ENCODE data around the gene NPNT.

The NPNT gene

DNA sequence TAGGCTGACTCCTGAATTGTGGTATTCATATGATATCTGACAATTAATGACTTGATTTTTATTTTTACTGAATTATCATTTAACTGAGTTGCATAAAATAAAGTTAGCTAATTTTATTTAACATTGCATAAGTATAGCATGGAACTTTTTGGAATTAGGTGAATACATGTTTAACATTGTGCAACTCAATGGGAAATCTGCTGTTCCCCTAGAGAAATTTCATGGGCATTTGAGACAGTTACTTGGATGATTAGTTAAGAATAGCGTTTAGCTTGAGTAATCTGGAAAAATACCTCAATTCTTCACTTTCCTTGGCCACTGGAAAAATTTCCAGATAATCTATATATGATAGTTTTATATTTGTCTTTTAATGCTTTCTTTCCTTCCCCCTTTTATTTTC, 42.5 kb downstream of the NPNT start:
- H3K9me3 Mint-ChIP-seq, result no peaks in the 10 kb centered on the region
- intact Hi-C loops (cut with micrococcal nuclease), result no loop called here
- H3K4me3 Mint-ChIP-seq, result no peak overlapping the region
- no peaks in the 10 kb centered on the region for H3K4me1 Mint-ChIP-seq (ENCODE audit: low read depth)
- no peak overlapping the region for H3K27ac Mint-ChIP-seq
- no peaks in the 10 kb centered on the region for H3K27me3 Mint-ChIP-seq
- H3K36me3 Mint-ChIP-seq (ENCODE audit: low read depth), result no peaks in the 10 kb centered on the region

GRCh38 chr4:105943234-105943633, 48.0 kb downstream of the NPNT start:
- Mint-ChIP-seq H3K27me3 (no peaks in the 10 kb centered on the region), H3K9me3 (peaks cover 10% of the 10 kb centered on the region), H3K4me3 (no peak overlapping the region), H3K4me1 (ENCODE audit: low read depth) (no peaks in the 10 kb centered on the region), H3K36me3 (ENCODE audit: low read depth) (no peaks in the 10 kb centered on the region), H3K27ac (no peak overlapping the region)
- intact Hi-C loops (cut with micrococcal nuclease), result no loop called here

DNA sequence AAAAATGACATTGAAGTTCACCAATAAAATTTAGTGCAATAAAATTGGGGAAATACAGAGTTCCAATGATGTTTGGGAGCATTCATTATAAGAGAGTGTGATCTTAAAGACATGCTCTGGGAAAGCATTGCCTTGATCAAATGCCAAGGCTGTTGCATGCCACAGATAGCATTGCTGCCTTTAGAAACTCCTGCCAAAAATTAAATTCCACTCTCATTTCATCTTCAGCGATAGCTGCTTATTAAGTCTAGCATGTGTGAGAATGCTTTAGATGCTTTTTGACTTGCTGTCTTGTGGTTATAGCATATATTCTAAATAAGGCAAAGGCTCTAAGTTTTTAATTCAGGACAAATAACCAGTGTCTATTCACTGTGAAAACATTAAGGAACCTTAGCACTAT, 49.3 kb downstream of the NPNT start:
- H3K4me1 Mint-ChIP-seq (ENCODE audit: low read depth), result no peaks in the 10 kb centered on the region
- intact Hi-C loops (cut with micrococcal nuclease), result no loop called here
- H3K36me3 Mint-ChIP-seq (ENCODE audit: low read depth), result no peaks in the 10 kb centered on the region
- no peak overlapping the region for H3K27ac Mint-ChIP-seq
- H3K27me3 Mint-ChIP-seq, result no peaks in the 10 kb centered on the region
- H3K9me3 Mint-ChIP-seq, result peaks cover 10% of the 10 kb centered on the region
- no peak overlapping the region for H3K4me3 Mint-ChIP-seq

DNA sequence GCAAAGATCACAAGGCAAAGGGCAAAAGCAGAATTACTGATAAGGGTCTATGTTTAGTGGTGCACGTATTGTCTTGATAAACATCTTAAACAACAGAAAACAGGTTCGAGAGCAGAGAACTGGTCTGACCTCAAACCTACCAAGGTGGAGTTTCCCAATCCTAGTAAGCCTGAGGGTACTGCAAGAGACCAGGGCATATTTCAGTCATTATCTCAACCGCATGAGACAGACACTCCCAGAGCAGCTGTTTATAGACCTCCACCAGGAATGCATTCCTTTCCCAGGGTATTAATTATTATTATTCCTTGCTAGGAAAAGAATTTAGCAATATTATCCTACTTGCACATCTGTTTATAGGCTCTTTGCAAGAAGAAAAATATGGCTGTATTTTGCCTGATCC, 51.5 kb downstream of the NPNT start:
- no peaks in the 10 kb centered on the region for H3K4me1 Mint-ChIP-seq (ENCODE audit: low read depth)
- H3K9me3 Mint-ChIP-seq, result peaks cover 10% of the 10 kb centered on the region
- no peaks in the 10 kb centered on the region for H3K36me3 Mint-ChIP-seq (ENCODE audit: low read depth)
- intact Hi-C loops (cut with micrococcal nuclease), result no loop called here
- no peak overlapping the region for H3K27ac Mint-ChIP-seq
- H3K27me3 Mint-ChIP-seq, result no peaks in the 10 kb centered on the region
- no peak overlapping the region for H3K4me3 Mint-ChIP-seq

DNA sequence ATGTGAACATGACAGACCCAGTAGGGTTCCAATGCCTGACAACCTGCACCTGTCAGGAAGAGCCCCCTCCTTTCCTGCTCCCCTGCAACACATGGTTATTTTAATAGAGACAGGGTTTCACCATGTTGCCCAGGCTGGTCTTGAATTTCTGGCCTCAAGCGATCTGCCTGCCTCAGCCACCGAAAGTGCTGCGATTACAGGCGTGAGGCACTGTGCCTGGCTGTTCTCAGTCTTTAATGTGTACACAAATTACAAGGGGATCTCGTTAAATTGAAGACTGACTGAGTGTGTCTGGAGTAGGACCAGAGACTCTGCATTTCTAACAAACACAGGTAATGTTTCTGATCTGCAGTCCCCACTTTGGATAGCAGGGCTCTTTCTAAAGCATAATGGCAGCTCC, 55.4 kb downstream of the NPNT start:
- Mint-ChIP-seq H3K4me3 (no peak overlapping the region), H3K27ac (no peak overlapping the region), H3K4me1 (ENCODE audit: low read depth) (no peaks in the 10 kb centered on the region), H3K36me3 (ENCODE audit: low read depth) (no peaks in the 10 kb centered on the region), H3K27me3 (no peaks in the 10 kb centered on the region), H3K9me3 (peaks cover 10% of the 10 kb centered on the region)
- intact Hi-C loops (cut with micrococcal nuclease), result no loop called here

- no peaks in the 10 kb centered on the region for H3K36me3 Mint-ChIP-seq (ENCODE audit: low read depth)
- H3K27me3 Mint-ChIP-seq, result no peaks in the 10 kb centered on the region
- intact Hi-C loops (cut with micrococcal nuclease), result no loop called here
Measured at GRCh38 chr4:105951198-105951597, 55.9 kb downstream of the NPNT start.

DNA sequence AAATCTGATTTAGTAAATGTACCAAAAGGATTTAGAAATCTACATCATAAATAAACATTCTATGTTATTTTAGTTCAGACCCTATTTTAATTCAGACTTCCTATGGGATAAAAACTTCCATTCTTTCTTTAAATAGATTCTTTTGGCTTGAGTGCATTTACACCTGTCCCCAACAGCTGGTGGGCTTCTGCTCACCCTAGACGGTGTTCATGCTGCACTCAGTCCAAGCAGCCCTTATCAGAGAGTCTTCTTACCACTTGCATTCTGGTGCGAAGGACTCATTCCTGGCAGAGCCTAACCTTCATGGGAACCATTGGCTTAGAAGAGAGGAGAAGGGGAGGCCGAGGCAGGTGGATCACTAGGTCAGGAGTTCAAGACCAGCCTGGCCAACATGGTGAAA, 57.3 kb downstream of the NPNT start:
- no peaks in the 10 kb centered on the region for H3K4me1 Mint-ChIP-seq (ENCODE audit: low read depth)
- no peaks in the 10 kb centered on the region for H3K36me3 Mint-ChIP-seq (ENCODE audit: low read depth)
- no peaks in the 10 kb centered on the region for H3K9me3 Mint-ChIP-seq
- H3K27me3 Mint-ChIP-seq, result no peaks in the 10 kb centered on the region
- no peak overlapping the region for H3K4me3 Mint-ChIP-seq
- intact Hi-C loops (cut with micrococcal nuclease), result no loop called here
- H3K27ac Mint-ChIP-seq, result no peak overlapping the region

More at GRCh38 chr4:105951198-105951597, 55.9 kb downstream of the NPNT start:
- no peak overlapping the region for H3K27ac Mint-ChIP-seq
- no peaks in the 10 kb centered on the region for H3K4me1 Mint-ChIP-seq (ENCODE audit: low read depth)
- H3K9me3 Mint-ChIP-seq, result peaks cover 8% of the 10 kb centered on the region
- no peak overlapping the region for H3K4me3 Mint-ChIP-seq

DNA sequence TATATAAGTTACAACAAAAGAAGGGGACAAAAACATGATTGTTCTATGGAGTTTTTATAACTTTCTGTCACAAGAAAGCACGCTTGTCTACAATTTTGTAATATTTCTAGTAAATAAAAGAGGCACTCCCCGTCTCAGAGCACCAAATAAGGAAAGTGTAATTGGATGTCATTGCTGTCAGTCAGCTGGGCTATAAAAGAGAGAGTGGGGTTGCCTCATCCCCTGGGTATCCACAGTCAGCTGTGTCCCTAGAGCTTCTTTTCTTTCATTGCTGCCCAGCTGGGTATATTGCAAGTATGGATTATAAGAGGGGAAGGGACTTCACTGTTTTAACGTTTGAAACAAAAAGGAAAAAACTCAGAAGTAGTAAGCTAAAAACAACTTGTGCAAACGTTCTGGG, 61.3 kb downstream of the NPNT start:
- intact Hi-C loops (cut with micrococcal nuclease), result no loop called here
- H3K9me3 Mint-ChIP-seq, result no peaks in the 10 kb centered on the region
- H3K4me3 Mint-ChIP-seq, result no peak overlapping the region

GRCh38 chr4:105957680-105958079, 62.4 kb downstream of the NPNT start:
- no peak overlapping the region for H3K27ac Mint-ChIP-seq
- H3K4me3 Mint-ChIP-seq, result no peak overlapping the region
- H3K9me3 Mint-ChIP-seq, result no peaks in the 10 kb centered on the region
- intact Hi-C loops (cut with micrococcal nuclease), result no loop called here
- no peaks in the 10 kb centered on the region for H3K36me3 Mint-ChIP-seq (ENCODE audit: low read depth)
- H3K4me1 Mint-ChIP-seq (ENCODE audit: low read depth), result no peaks in the 10 kb centered on the region
- no peaks in the 10 kb centered on the region for H3K27me3 Mint-ChIP-seq

More for the DNA sequence above, 61.3 kb downstream of the NPNT start:
- Mint-ChIP-seq H3K4me1 (ENCODE audit: low read depth) (no peaks in the 10 kb centered on the region), H3K27me3 (no peaks in the 10 kb centered on the region), H3K36me3 (ENCODE audit: low read depth) (no peaks in the 10 kb centered on the region), H3K27ac (no peak overlapping the region)

DNA sequence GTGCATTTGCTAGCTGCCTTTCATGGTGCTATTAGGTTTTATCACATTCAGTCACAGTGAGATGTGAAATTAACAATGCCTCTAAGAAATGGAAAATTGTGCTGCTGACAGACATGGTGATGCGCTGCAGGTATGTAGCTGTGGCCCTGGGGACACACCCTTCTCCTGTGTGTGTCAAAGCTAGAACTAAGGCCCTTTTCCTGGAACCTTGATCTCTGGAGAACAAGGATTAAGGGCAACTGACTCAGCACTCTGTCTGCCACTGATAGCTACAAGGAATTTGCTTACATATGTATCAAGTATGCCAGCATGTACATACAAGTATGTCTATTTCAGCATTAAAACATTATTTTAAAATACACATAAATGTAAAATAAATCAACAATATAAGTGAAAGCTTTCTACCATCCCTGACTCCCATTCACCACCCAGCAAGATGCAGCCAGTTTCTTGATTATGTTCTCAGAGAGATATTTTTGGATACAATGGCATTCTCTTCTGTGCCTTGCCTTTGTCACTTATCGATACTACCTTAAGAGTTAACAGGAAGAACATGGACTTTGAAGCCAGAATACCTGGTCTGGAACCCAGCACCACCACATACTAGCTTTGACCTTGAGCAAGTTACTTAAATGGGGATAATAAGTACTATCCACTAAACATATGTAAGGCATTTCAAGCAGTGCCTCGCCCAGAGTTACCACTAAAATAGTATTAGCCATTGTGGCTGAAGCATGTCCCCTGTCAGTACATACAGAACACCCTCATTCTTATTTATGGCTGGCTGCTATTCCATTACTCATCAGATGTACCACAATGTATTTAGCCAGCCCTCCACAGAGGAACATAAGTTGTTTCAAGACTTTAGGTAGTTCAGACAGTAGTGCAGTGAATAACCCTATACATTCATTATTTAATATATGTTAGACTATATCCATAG, 68.5 kb downstream of the NPNT start:
- H3K27me3 Mint-ChIP-seq, result peaks cover 1% of the 10 kb centered on the region
- no peak overlapping the region for H3K27ac Mint-ChIP-seq
- intact Hi-C loops (cut with micrococcal nuclease), result no loop called here
- no peaks in the 10 kb centered on the region for H3K9me3 Mint-ChIP-seq
- no peaks in the 10 kb centered on the region for H3K4me1 Mint-ChIP-seq (ENCODE audit: low read depth)
- H3K4me3 Mint-ChIP-seq, result no peak overlapping the region
- H3K36me3 Mint-ChIP-seq (ENCODE audit: low read depth), result no peaks in the 10 kb centered on the region

DNA sequence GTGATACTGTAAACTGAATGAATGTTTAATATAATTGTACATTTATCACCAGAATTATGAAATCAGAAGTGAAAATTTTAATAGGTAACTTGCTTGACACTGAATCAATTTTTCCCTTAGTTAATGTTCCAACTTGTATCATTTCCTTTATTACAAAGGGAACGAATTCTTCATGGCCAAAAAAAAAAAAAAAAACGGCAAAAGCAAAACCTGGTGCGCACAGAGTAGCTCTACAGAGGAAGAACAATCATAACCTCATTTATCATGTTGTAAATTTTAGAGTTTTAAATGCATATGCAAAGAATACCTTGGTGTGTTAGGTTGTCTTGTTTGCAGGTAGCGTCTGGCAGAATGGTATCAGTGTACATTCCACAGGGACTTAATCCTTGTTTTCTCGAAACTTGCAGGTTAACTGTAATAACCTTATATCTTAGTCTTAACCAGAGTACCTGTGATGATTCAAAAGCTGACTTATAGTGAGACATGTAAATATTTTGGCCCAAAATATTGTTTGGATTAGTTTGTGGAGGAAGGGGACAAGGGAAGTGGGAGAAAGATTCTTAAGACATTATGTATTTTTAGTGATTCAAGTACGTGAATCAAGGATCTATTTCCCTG, 70.0 kb downstream of the NPNT start:
- Mint-ChIP-seq H3K4me3 (no peak overlapping the region), H3K36me3 (ENCODE audit: low read depth) (no peaks in the 10 kb centered on the region), H3K9me3 (no peaks in the 10 kb centered on the region), H3K4me1 (ENCODE audit: low read depth) (no peaks in the 10 kb centered on the region), H3K27ac (no peak overlapping the region), H3K27me3 (peaks cover 1% of the 10 kb centered on the region)
- intact Hi-C loops (cut with micrococcal nuclease), result no loop called here

DNA sequence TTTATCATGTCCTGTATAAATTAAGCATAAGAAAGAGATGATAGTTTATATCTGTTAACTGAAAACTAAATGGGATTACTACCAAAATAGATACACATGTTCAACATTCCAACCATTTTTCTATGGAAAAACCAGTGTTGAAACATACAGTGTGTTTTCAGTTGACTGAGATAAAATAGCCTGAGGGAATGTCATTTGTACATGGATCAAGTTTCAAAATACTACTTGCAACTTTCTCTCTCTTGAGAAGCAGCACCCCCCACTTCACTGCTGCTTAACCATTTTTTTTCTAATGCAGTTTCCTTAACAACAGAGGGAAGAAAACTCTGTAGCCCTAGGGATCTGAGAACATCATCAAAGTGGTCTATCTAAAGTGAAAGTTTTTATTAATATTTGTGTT, 70.8 kb downstream of the NPNT start:
- Mint-ChIP-seq H3K36me3 (ENCODE audit: low read depth) (no peaks in the 10 kb centered on the region), H3K27me3 (peaks cover 1% of the 10 kb centered on the region), H3K27ac (no peak overlapping the region), H3K4me1 (ENCODE audit: low read depth) (no peaks in the 10 kb centered on the region), H3K9me3 (no peaks in the 10 kb centered on the region), H3K4me3 (no peak overlapping the region)
- intact Hi-C loops (cut with micrococcal nuclease), result no loop called here

DNA sequence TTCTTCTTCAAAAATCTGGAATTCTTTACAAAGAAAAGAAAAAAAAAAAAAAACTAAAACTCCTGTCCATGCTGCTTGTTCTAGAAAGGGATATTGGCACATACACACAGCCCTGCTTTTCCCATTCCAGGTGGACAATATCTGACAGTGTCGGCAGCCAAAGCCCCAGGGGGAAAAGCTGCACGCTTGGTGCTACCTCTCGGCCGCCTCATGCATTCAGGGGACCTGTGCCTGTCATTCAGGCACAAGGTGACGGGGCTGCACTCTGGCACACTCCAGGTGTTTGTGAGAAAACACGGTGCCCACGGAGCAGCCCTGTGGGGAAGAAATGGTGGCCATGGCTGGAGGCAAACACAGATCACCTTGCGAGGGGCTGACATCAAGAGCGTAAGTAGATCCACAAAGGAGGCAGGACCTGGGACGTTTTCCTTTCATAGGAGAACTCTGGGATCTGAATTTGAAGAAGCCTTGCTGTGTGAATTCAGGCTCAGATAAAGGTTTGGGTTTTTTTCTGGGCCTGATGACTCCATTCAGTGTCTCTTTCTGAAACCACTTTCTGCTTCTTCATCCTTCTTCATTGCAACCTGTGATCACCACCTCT, 71.9 kb downstream of the NPNT start:
- Mint-ChIP-seq H3K36me3 (ENCODE audit: low read depth) (no peaks in the 10 kb centered on the region), H3K9me3 (no peaks in the 10 kb centered on the region), H3K27ac (no peak overlapping the region), H3K27me3 (peaks cover 1% of the 10 kb centered on the region), H3K4me3 (no peak overlapping the region), H3K4me1 (ENCODE audit: low read depth) (no peaks in the 10 kb centered on the region)
- intact Hi-C loops (cut with micrococcal nuclease), result no loop called here

DNA sequence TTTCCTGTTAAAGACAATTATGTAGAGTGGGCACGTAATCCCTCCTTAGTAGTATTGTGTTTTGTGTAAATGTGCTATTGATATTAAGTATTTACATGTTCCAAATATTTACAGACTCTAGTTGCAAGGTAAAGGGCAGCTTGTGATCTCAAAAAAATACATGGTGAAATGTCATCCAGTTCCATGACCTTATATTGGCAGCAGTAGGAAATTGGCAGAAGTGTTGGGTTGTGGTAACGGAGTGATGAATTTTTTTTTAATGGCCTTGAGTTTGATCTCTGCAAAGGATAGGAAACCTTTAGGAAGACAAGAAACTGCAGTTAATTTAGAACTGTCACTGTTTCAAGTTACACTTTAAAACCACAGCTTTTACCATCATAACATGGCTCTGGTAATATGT, 74.3 kb downstream of the NPNT start:
- Mint-ChIP-seq H3K4me3 (no peak overlapping the region), H3K4me1 (ENCODE audit: low read depth) (no peaks in the 10 kb centered on the region), H3K27ac (no peak overlapping the region), H3K36me3 (ENCODE audit: low read depth) (no peaks in the 10 kb centered on the region), H3K9me3 (no peaks in the 10 kb centered on the region), H3K27me3 (peaks cover 1% of the 10 kb centered on the region)
- intact Hi-C loops (cut with micrococcal nuclease), result no loop called here

Measured in dendritic cell treated with granulocyte-macrophage colony-stimulating factor and Interleukin-4, amounts not matched to agents 40 ng/mL and 50 ng/mL, for 4 days (primary cell).